H1 (cell line): ENCODE data around the gene FRMD4A. TPM values are rescaled to one million over a fixed set of nuclear protein-coding genes. Genes with fewer than 3 reads are reported as not detected.

Experiments
- CTCF ChIA-PET: fragments of 300-600 bp; sonication (Branson Sonifier 250); formaldehyde crosslinking; loops from one replicate; lab custom pipeline; 2021; ENCODE audit not compliant: partially characterized antibody; lab: Charles Lee
- POLR2A ChIA-PET: fragments of 300-600 bp; sonication (Branson Sonifier 250); formaldehyde crosslinking; loops from one replicate; lab custom pipeline; 2021; ENCODE audit warnings: inconsistent platforms; ENCODE audit not compliant: partially characterized antibody; lab: Charles Lee
- DNase-seq, 2 experiments: peaks; one replicate each; pipeline versions ENCODE4 v3.0.0 to v3.0.0-alpha.2; 2010 to 2022; ENCODE audit warnings: low spot score in 2 of 2, low read depth in 1 of 2, mixed read lengths in 1 of 2
- FAIRE-seq: peaks from 2 replicates; lab custom pipeline; 2011; peaks lifted over from hg19 to GRCh38; lab: Jason Lieb, UNC
- H2AFZ ChIP-seq: 2 replicates; pipeline ENCODE4 v1.8.1; 2012; ENCODE audit warnings: low read length, inconsistent platforms
- H2AK5ac ChIP-seq: 2 replicates; pipeline ENCODE4 v1.6.1; 2013; ENCODE audit warnings: low read depth, low read length
- H2BK120ac ChIP-seq: replicated peaks from 2 replicates; pipeline ENCODE3; 2013; ENCODE audit warnings: low read depth, low read length, inconsistent platforms
- H2BK12ac ChIP-seq: 2 replicates; pipeline ENCODE4 v1.6.1; 2013; ENCODE audit warnings: low read depth, low read length
- H2BK15ac ChIP-seq: 2 replicates; pipeline ENCODE4 v1.6.1; 2013; ENCODE audit warnings: low read length
- H2BK20ac ChIP-seq: 2 replicates; pipeline ENCODE4 v1.6.1; 2013; ENCODE audit warnings: low read length
- H2BK5ac ChIP-seq: 2 replicates; pipeline ENCODE4 v1.6.1; 2013; ENCODE audit warnings: low read depth, low read length
- H3K14ac ChIP-seq: 2 replicates; pipeline ENCODE4 v1.6.1; 2013; ENCODE audit warnings: inconsistent platforms; ENCODE audit not compliant: insufficient read length
- H3K18ac ChIP-seq: 2 replicates; pipeline ENCODE4 v1.6.1; 2013; ENCODE audit warnings: low read length; ENCODE audit errors: extremely low read depth
- H3K23ac ChIP-seq: 2 replicates; pipeline ENCODE4 v1.6.1; 2013; ENCODE audit warnings: inconsistent platforms; ENCODE audit not compliant: insufficient read length
- H3K23me2 ChIP-seq: 2 replicates; pipeline ENCODE4 v1.6.1; 2013; ENCODE audit warnings: low read depth, low read length
- H3K27ac ChIP-seq: 2 replicates; pipeline ENCODE4 v1.6.1; 2011; ENCODE audit warnings: low read depth, low read length, inconsistent platforms
- H3K27me3 ChIP-seq, 4 experiments: replicated peaks in 1 of 4; 1 replicate in 1 of 4; 2 replicates in 3 of 4; pipeline versions ENCODE4 v1.6.1 to v1.8.1; 2011 to 2013; ENCODE audit warnings: low read length in 3 of 4, mild to moderate bottlenecking in 3 of 4, inconsistent platforms in 2 of 4, mixed read lengths in 2 of 4, moderate library complexity in 1 of 4; ENCODE audit not compliant: control insufficient read depth in 3 of 4, insufficient read depth in 3 of 4; ENCODE audit errors: extremely low read depth in 1 of 4
- H3K36me3 ChIP-seq, 4 experiments: 2 replicates each; pipeline versions ENCODE4 v1.6.1 to v1.8.1; 2011 to 2013; ENCODE audit warnings: mild to moderate bottlenecking in 4 of 4, low read length in 3 of 4, moderate library complexity in 2 of 4, control low read depth in 1 of 4, inconsistent platforms in 1 of 4; ENCODE audit not compliant: insufficient read depth in 4 of 4, control insufficient read depth in 2 of 4
- H3K4ac ChIP-seq: replicated peaks from 2 replicates; pipeline ENCODE3; 2013; ENCODE audit warnings: low read length, low read depth, mixed read lengths, inconsistent platforms; ENCODE audit not compliant: insufficient read length
- H3K4me1 ChIP-seq, 4 experiments: replicated peaks in 1 of 4; 1 replicate in 1 of 4; 2 replicates in 3 of 4; pipeline versions ENCODE4 v1.6.1 to v1.8.1; 2011 to 2013; ENCODE audit warnings: low read length in 3 of 4, inconsistent platforms in 2 of 4, mixed read lengths in 1 of 4; ENCODE audit not compliant: insufficient read depth in 4 of 4, control insufficient read depth in 3 of 4
- H3K4me2 ChIP-seq, 2 experiments: 2 replicates each; pipeline versions ENCODE4 v1.6.1 to v1.8.1; 2011 to 2013; ENCODE audit warnings: low read depth in 2 of 2, low read length in 2 of 2, control low read depth in 1 of 2, inconsistent platforms in 1 of 2, mild to moderate bottlenecking in 1 of 2; ENCODE audit not compliant: insufficient read depth in 1 of 2
- H3K4me3 ChIP-seq, 4 experiments: fragments of 200-600, 300-600 bp in 1 of 4; sonication (generic), shearing (Covaris generic), sonication (Bioruptor Twin) in 1 of 4; 2 replicates each; pipeline versions ENCODE4 v1.5.1 to v1.8.1; 2011 to 2016; ENCODE audit warnings: low read length in 4 of 4, low read depth in 3 of 4, control low read depth in 2 of 4, inconsistent platforms in 2 of 4, mild to moderate bottlenecking in 2 of 4, mixed read lengths in 1 of 4, moderate library complexity in 1 of 4; ENCODE audit not compliant: insufficient read depth in 2 of 4; ENCODE audit errors: extremely low read depth in 1 of 4
- H3K56ac ChIP-seq: replicated peaks from 2 replicates; pipeline ENCODE3; 2013; ENCODE audit warnings: low read depth, mild to moderate bottlenecking, mixed read lengths, low read length, inconsistent platforms; ENCODE audit not compliant: insufficient read length
- H3K79me1 ChIP-seq: 2 replicates; pipeline ENCODE4 v1.6.1; 2013; ENCODE audit warnings: low read depth, low read length, control low read depth
- H3K79me2 ChIP-seq, 2 experiments: 2 replicates each; pipeline versions ENCODE4 v1.6.1 to v1.8.1; 2012 to 2013; ENCODE audit warnings: low read length in 2 of 2, mild to moderate bottlenecking in 2 of 2, inconsistent platforms in 1 of 2; ENCODE audit not compliant: insufficient read depth in 2 of 2, control insufficient read depth in 1 of 2
- H3K9ac ChIP-seq, 4 experiments: replicated peaks in 1 of 4; 1 replicate in 1 of 4; 2 replicates in 3 of 4; pipeline versions ENCODE4 v1.6.1 to v1.8.1; 2011 to 2013; ENCODE audit warnings: low read depth in 3 of 4, low read length in 3 of 4, control low read depth in 2 of 4, mild to moderate bottlenecking in 2 of 4, moderate library complexity in 2 of 4, inconsistent platforms in 1 of 4; ENCODE audit errors: extremely low read depth in 1 of 4
- H3K9me3 ChIP-seq, 2 experiments: 2 replicates each; pipeline versions ENCODE4 v1.6.1 to v1.8.1; 2012 to 2013; ENCODE audit warnings: mild to moderate bottlenecking in 2 of 2, moderate library complexity in 2 of 2, control low read depth in 1 of 2, inconsistent platforms in 1 of 2, low read depth in 1 of 2, low read length in 1 of 2, mixed read lengths in 1 of 2; ENCODE audit not compliant: insufficient read depth in 2 of 2
- H4K20me1 ChIP-seq, 2 experiments: replicated peaks in 1 of 2; 2 replicates each; pipeline versions ENCODE3 to v1.8.1; 2011 to 2013; ENCODE audit warnings: inconsistent platforms in 2 of 2, low read length in 2 of 2, mild to moderate bottlenecking in 1 of 2; ENCODE audit not compliant: insufficient read depth in 2 of 2, control insufficient read depth in 1 of 2
- H4K5ac ChIP-seq: 2 replicates; pipeline ENCODE4 v1.6.1; 2013; ENCODE audit warnings: low read length, low read depth, mixed read lengths, inconsistent platforms; ENCODE audit not compliant: insufficient read length
- H4K8ac ChIP-seq: 2 replicates; pipeline ENCODE4 v1.8.0; 2013; ENCODE audit warnings: mild to moderate bottlenecking, moderate library complexity, low read length, inconsistent platforms; ENCODE audit not compliant: insufficient read depth; ENCODE audit errors: extremely low read depth
- H4K91ac ChIP-seq: replicated peaks from 2 replicates; pipeline ENCODE3; 2013; ENCODE audit warnings: low read length, mixed read lengths, inconsistent platforms; ENCODE audit not compliant: insufficient read length
- KDM1A ChIP-seq: fragments of 200-600, 300-600 bp; sonication (generic); IDR thresholded peaks from 2 replicates; pipeline ENCODE4 v1.7.1; 2016; ENCODE audit warnings: mild to moderate bottlenecking, low read length, borderline replicate concordance
- NRF1 ChIP-seq: IDR thresholded peaks from 2 replicates; pipeline ENCODE4 v1.6.1; 2011; ENCODE audit warnings: mild to moderate bottlenecking, low read depth, low read length, improper control_type of control experiment
- RAD21 ChIP-seq, 2 experiments: IDR thresholded peaks in 1 of 2; conservative IDR thresholded peaks in 1 of 2; 2 replicates each; pipeline ENCODE4 v1.6.1; 2011; ENCODE audit warnings: low read depth in 2 of 2, low read length in 2 of 2, improper control_type of control experiment in 1 of 2, inconsistent platforms in 1 of 2, mild to moderate bottlenecking in 1 of 2, moderate library complexity in 1 of 2
- WGBS, 2 experiments: shearing (Covaris generic) in 1 of 2; methylation state at CpG; one replicate each; pipeline versions ENCODE4 v1.1.6 to v1.1.7; 2013 to 2015; ENCODE audit warnings: low lambda C conversion rate in 2 of 2, mixed read lengths in 2 of 2, inconsistent platforms in 1 of 2, low coverage in 1 of 2, missing lambda C conversion rate in 1 of 2; ENCODE audit not compliant: insufficient replicate concordance in 2 of 2, insufficient coverage in 1 of 2, insufficient read length in 1 of 2; ENCODE audit errors: extremely low coverage in 1 of 2, missing lambda C conversion rate in 1 of 2; 5-methylcytosine and 5-hydroxymethylcytosine counted together
- polyA plus RNA-seq, 7 experiments: library from polyadenylated mRNA; depleted of rRNA in 3 of 7; stranded (reverse) in 5 of 7; unstranded in 2 of 7; fragments of >200 nt in 5 of 7; fragments of 200-250 nt in 2 of 7; gene quantifications; 1 replicate in 5 of 7; 2 replicates in 1 of 7; 4 replicates in 1 of 7; pipeline versions ENCODE4 v1.2.1 to v1.2.3, GENCODE V29; 2011 to 2013; ENCODE audit warnings: missing spikeins in 2 of 7, mixed read lengths in 2 of 7
- total RNA-seq: library from RNA; stranded (reverse); fragmentation: NEBNext Ultra II Directional; extraction: Animal tissue kit (Norgen Biotek cat#: 25700); gene quantifications from 2 replicates; pipeline ENCODE4 v1.2.1, GENCODE V29; 2021
- TF ChIP-seq, protein P1 (sequence below), 3 experiments: IDR thresholded peaks; 1 replicate in 2 of 3; 2 replicates in 1 of 3; pipeline versions ENCODE4 v1.5.1 to v1.6.1; 2011; ENCODE audit warnings: low read length in 3 of 3, mild to moderate bottlenecking in 3 of 3, inconsistent platforms in 2 of 3, low read depth in 1 of 3, moderate library complexity in 1 of 3; ENCODE audit not compliant: insufficient read depth in 1 of 3; ENCODE audit errors: control extremely low read depth in 1 of 3

FRMD4A gene
- total and polyA plus RNA-seq, 2 of the 8 experiments (the other 6 are each of a cell fraction or from before 2014, with no cell fraction given) = 38.6 to 39.6 TPM

DNA sequence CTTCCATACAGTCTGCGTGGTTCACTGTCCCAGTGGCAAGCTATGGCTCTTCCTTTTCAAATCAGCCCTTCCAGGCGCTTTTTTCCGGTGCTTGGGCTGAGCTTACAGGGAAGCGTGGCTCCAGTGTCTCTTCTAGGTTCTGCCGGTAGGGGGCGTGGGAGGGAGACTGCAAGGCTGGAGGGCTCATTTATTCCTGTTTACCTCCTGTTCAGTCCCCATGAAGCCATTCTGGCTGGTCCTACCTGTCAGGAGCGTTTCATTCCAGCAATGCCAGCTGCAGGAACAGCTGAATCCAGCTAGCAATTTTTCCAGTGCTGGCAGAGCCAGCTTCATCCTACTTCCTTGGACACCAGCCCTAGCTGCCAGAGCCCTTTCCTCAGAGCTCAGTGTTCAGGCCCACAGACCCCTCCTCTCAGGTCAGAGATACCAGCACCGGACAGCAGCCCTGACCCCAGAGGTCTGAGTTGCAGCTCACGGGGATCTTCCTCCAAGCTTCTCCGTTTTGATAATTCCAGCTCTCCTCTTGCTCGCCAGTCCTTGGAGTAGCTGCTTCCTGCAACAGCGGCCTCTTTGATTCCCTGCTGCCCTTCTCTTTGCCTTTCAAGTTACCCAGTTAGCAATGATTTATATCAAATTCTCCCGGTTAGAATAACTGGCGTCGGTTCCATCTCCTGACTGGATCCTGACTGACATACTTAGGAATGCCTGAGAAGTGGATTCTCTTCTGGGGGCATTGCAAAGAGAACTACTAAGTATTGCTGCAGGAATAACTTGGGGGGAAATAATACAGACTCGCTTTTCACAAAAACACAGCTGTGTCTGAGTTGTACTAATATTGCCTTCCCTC is 129.8 kb downstream of the FRMD4A start:
- H3K23me2 ChIP-seq = no peaks in the 10 kb centered on the region
- H3K4me2 ChIP-seq = no peak overlapping the region
- H3K18ac ChIP-seq = no peak overlapping the region
- ChIA-PET POLR2A (interaction anchor here (8.8 kb wide), 1 partner anchor 15 kb away, joined by 65 read pairs; no protein-coding TSS in a partner anchor), CTCF (interaction anchor here (0.6 to 9.9 kb wide), 61 partner anchors 9 to 586 kb away, joined by 3 to 143 read pairs (median 4); no protein-coding TSS in a partner anchor)
- H3K9ac ChIP-seq = no peak overlapping the region
- H3K9me3 ChIP-seq = no peaks in the 10 kb centered on the region
- H3K56ac ChIP-seq = no peak overlapping the region
- TF ChIP-seq NRF1 = no peak
- TF ChIP-seq KDM1A = peak; percentile 63; the same call in 1 of the 2 replicates
- TF ChIP-seq, protein P1, sequence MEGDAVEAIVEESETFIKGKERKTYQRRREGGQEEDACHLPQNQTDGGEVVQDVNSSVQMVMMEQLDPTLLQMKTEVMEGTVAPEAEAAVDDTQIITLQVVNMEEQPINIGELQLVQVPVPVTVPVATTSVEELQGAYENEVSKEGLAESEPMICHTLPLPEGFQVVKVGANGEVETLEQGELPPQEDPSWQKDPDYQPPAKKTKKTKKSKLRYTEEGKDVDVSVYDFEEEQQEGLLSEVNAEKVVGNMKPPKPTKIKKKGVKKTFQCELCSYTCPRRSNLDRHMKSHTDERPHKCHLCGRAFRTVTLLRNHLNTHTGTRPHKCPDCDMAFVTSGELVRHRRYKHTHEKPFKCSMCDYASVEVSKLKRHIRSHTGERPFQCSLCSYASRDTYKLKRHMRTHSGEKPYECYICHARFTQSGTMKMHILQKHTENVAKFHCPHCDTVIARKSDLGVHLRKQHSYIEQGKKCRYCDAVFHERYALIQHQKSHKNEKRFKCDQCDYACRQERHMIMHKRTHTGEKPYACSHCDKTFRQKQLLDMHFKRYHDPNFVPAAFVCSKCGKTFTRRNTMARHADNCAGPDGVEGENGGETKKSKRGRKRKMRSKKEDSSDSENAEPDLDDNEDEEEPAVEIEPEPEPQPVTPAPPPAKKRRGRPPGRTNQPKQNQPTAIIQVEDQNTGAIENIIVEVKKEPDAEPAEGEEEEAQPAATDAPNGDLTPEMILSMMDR (IDR thresholded peaks at IDR 0.05; ENCODE audit: control extremely low read depth in 1 of 3, insufficient read depth in 1 of 3, low read depth in 1 of 3, low read length in 3 of 3) = peak; percentile 76 to 87 (median 83)
- peak; percentile 62 to 68 for TF ChIP-seq RAD21 (IDR thresholded peaks at IDR 0.05 in 1 of 2, conservative IDR thresholded peaks at IDR 0.05 in 1 of 2; ENCODE audit: low read depth in 2 of 2, low read length in 2 of 2)
- no peak overlapping the region for H2BK20ac ChIP-seq
- no peak overlapping the region for H2AK5ac ChIP-seq
- no peaks in the 10 kb centered on the region for H4K20me1 ChIP-seq
- H3K79me2 ChIP-seq = no peaks in the 10 kb centered on the region
- WGBS, 2 experiments = 61% methylated on average over 16 of the region's 16 CpGs; no CpG with 5 or more reads in 1 of the 2 experiments
- no peaks in the 10 kb centered on the region for H3K36me3 ChIP-seq
- H3K27me3 ChIP-seq = peaks cover 0 to 1% (median 0%) of the 10 kb centered on the region in 4 experiments; a peak in 1 of 7 replicates
- no peak overlapping the region for H2BK15ac ChIP-seq
- H2BK12ac ChIP-seq = no peak overlapping the region
- no peak overlapping the region for H3K27ac ChIP-seq
- no peak overlapping the region for H2BK120ac ChIP-seq
- peak in 1 of 2 experiments; percentile 92 for DNase-seq
- H2BK5ac ChIP-seq = no peak overlapping the region
- peaks cover 0 to 5% (median 2%) of the 10 kb centered on the region in 4 experiments; a peak in 4 of 7 replicates for H3K4me1 ChIP-seq
- no peak overlapping the region for H4K91ac ChIP-seq
- H4K5ac ChIP-seq = no peak overlapping the region
- no peak overlapping the region for H3K4ac ChIP-seq
- no peak overlapping the region for H3K4me3 ChIP-seq
- no peak overlapping the region for H3K23ac ChIP-seq
- H3K79me1 ChIP-seq = no peaks in the 10 kb centered on the region
- H3K14ac ChIP-seq = no peak overlapping the region
- H2AFZ ChIP-seq = no peak overlapping the region
- H4K8ac ChIP-seq = no peak overlapping the region; the same call in 1 of the 2 replicates
- peak; percentile 79 for FAIRE-seq
